Activated T-cell treated with anti-CD3 and anti-CD28 coated beads, Interleukin-2, amount 50 U/mL, for 1 hour (primary cell): ENCODE data around the gene EXOC7.

Experiments used
- DNase-seq: peaks from one replicate; pipeline ENCODE4 v3.0.0-alpha.2; 2020

The EXOC7 gene

DNA sequence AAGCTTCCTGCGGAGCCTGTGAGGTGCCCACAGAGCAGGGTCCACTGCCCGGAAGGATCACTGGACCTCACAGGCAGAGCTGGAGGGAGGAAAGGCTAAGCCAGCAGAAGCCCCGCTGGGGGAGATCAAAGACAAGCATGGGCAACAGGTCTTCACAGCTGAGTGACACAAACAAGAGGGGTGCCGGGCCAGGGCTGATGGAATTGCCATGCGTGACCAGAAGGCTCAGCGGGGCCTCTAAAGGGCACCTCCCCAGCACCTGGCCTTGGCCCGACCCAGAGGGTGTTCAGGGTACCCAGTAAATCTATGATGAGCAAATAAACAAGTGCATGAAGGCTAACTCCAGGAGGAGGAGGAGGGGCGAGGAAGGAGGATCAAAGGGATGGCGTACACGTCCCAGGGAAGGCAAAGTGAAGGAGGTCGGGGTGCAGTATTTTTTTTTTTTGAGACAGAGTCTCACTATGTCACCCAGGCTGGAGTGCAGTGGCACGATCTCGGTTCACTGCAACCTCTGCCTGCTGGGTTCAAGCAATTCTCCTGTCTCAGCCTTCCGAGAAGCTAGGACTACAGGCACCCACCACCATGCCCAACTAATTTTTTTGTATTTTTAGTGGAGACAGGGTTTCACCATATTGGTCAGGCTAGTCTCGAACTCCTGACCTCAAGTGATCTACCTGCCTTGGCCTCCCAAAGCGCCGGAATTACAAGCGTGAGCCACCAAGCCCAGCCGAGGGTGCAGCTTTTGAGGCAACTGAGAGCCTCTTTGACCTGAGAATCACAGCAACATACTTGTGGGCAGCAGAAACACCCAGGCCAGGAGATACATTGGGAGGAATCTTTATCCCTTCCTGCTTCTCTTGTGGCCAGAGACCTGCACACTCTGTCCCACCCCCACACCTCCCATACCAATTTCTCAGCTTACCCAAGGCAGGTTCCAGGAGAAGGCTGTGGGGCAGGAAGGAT is 16.1 kb upstream of the EXOC7 start:
- no peak for DNase-seq

DNA sequence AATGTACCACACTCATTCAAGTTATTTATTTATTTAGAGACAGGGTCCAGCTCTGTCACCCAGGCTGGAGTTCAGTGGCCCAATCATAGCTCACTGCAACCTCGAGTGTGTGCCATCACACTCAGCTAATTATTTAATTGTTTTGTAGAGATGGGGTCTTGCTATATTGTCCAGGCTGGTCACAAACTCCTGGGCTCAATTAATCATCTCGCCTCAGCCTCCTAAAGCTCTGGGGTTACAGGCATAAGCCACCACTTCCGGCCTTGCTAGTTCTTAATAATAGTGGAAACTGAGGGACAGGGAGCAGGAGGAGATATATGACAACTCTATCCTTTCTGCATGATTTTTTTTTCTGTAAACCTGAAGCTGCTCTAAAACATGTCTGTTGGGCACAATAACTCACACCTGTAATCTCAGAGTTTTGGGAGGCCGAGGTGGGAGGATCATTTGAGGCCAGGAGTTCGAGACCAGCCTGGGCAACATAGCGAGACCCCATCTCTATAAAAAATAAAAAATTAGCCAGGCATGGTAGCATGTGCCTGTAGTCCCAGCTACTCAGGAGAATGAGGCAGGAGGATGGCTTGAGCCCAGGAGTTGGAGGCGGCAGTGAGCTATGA is 11.7 kb upstream of the EXOC7 start:
- DNase-seq, result no peak

DNA sequence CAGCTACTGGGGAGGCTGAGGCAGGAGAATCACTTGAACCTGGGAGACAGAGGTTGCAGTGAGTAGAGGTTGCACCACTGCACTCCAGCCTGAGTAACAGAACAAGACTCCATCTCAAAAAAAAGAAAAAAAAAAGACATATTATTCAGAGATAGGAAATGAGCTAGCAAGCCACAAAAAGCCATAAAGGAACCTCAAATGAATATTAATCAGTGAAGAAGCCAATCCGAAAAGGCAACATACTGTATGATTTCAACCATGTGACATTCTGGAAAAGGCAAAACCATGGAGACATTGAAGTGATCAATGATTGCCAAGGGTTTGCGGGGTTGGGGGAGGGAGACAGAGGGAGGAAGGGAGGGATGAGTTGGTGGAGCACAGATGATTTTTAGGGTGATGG is 8.4 kb upstream of the EXOC7 start:
- DNase-seq, result no peak

DNA sequence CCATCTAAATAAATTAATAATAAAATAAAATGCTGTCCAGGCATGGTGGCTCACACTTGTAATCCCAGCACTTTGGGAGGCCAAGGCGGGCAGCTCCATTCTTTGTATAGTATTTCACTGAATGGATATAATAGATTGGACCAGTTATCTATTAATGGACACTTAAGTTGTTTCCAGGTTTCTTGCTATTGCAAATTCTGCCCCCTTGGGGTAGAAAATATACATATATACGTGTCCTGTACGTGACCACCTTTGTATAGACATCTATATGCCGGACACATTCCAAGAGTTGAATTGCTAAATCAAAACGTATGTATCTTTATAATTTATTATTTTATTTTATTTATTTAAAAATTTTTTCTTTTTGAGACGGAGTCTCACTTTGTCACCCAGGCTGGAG is 3.9 kb upstream of the EXOC7 start:
- DNase-seq, result no peak

DNA sequence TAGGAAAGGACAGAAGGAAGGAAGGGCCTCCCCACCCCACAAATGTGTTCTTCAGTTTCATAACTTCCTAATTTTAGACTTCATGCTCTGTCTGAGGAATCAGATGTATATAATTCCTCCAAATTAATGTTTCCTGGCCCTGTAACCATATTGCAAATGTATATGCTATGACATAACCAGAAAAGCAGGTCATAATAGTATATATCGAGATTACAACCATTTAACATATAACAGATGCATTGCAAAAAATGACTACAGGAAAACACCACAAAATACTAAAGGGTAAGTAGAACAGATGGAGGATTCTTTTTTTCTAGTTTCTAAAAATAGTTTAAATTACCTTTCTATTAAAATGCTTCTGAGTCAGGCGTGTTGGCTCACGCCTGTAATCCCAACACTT is 3.1 kb upstream of the EXOC7 start:
- DNase-seq, result no peak

DNA sequence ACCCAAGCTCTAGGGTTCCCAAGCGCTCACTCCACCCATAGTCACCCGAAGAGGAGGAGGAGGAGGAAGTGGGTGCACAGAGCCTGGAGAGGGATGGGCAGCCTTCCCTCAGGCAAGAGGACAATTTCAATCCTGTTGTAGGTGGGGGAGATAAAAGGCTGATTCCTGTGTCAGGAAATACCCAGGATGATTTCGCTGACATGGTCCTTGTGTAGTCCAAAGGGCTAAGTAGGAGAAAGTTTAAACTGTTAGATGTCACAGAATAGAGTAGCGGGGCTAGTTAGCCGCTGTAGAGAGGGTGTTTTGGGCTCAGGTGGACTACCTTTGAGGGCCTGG is 1.3 kb upstream of the EXOC7 start:
- no peak for DNase-seq

DNA sequence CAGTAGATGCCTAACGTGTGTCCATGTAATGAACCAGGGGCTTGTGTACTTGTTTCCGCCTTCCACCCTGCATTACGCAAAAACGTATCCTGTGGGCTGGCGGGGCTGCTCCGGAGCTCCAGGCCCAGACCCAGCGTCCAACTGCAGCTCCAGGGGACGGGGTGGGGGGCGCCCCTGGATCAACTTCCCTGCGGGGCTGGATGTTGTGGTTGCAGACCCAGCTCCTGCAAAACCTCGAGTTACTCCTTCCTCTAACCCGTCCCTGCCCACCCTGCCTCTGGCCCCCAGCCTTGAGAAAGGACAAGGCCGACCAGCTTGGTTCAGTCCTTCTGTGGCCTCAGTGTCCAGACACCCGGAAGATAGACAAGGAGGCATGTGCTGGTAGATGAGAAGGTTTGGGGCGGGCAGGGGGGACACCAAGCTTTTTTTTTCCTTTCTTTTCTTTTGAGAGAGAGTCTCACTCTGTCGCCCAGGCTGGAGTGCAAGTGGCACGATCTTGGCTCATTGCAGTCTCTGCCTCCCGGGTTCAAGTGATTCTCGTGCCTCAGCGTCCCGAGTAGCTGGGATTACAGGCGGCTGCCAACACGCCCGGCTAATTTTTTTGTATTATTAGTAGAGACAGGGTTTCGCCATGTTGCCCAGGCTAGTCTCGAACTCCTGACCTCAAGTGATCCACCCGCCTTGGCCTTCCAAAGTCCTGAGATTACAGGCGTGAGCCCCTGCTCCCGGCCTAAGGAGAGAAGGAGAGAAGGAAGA is 731 bp upstream of the EXOC7 start:
- no peak for DNase-seq

DNA sequence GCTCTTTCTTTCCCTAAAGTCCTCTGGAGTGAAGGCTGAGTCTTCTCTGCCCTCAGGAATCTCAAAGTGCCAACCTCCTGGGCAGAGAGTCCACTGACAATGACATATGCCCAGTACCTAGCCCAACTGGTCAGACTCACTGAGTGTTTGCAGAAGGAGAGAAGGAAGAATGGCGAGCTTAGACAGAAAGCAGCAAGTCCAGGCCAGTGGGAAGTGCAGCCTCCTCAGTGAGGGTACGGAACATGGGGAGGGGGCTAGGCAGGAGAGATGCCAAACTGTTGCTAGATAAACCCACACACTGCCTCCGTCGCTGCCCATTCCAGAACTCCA is 678 bp downstream of the EXOC7 start:
- no peak for DNase-seq

DNA sequence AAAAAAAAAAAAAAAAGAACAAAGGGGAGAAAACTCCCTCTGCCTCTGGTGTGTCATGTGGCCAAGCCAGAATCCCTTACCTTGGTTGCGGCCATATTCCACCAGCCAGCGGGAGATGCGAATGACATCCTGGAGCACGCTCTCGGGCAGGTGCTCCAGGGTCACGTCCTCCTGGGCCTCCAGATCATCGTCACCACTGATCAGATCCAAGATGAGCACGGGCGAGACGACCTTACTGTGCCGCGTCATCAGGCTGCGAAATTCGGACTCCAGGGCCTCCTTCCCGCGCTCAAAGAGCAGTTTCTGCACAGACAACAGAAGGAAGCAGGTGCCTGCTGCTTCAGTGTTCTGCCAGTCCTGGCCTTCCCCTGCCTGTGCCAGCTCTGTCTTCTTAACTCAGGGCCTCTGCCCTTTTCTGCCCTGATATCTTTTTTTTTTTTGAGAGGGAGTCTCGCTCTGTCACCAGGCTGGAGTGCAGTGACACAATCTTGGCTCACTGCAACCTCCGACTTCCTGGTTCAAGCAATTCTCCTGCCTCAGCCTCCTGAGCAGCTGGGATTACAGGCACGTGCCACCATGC is 5.8 kb downstream of the EXOC7 start:
- DNase-seq, result no peak

DNA sequence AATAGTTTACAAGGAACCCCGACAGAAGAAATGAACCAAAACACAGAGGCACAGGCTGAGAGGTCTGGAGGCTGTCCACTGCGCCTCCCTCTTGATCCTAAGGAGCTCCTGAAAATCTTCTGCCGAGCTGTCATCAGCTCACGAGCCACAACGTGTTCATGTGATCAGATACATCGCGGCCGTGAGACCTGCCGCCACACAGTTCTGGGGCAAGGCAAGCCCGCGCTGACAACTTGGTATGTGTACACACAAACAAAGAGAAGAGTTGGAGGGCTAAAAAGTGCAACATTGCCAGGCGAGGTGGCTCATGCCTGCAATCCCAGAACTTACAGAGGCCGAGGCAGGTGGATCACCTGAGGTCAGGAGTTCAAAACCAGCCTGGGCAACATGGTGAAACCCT is 7.6 kb downstream of the EXOC7 start:
- no peak for DNase-seq

DNA sequence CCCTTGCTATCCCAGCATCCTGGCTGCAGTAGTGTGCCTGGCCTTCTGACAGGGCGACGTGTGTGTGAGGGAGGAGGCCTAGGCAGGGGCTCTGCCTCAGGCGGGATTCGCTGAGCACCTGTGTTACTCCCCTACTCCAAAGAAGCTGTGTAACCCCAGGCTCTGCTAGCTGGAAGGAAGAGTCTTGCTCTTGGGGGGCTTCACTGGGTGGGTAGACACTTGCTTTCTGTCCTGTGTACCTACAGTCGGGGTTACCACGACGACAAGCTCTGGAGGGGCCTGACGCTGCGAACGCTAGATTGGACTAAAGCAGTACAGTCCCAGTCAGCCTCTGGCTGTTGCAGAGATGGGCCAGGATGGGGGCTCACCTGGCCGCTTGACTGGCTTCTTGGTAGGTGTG is 9.5 kb downstream of the EXOC7 start:
- DNase-seq, result no peak

DNA sequence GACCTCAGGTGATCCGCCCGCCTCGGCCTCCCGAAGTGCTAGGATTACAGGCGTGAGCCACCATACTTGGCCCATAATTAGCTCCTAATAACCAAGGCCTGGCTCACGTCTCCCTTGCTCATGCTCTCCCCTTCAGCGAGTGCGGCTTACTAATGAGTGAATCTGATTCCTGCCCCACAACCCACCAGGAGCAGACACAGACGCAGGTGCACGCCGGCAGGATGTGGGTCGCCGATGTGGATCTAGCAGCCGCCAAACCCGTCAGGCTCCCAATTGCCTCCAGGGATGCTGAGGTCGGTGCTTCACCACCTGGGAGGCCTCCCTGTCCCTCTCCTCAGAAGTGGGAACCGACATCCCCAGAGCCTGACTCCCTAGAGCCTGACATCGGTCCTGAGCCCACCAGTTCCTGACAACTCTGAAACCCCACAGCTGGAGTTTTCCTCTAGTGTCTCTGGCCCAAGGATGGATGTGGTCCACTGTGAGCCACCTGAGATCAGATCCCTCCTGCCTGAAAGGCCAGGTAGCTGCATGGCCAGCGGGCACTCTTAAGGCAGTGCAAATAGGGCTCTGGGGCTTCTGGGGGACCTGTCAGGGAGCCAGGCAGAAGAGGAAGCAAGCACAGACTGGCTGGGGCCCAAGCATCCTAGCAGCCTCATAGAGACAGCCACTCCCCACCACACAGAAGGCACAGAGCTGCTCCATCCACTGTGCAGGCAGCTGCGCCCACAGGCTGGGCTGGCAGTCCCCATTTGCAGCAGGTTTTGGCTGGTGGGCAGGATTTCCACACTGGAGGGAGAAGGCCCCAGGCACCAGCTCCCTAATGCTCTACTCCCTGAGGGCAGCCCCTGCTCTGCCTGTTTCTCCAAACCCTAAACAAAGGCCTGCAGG is 10.8 kb downstream of the EXOC7 start:
- DNase-seq, result no peak

DNA sequence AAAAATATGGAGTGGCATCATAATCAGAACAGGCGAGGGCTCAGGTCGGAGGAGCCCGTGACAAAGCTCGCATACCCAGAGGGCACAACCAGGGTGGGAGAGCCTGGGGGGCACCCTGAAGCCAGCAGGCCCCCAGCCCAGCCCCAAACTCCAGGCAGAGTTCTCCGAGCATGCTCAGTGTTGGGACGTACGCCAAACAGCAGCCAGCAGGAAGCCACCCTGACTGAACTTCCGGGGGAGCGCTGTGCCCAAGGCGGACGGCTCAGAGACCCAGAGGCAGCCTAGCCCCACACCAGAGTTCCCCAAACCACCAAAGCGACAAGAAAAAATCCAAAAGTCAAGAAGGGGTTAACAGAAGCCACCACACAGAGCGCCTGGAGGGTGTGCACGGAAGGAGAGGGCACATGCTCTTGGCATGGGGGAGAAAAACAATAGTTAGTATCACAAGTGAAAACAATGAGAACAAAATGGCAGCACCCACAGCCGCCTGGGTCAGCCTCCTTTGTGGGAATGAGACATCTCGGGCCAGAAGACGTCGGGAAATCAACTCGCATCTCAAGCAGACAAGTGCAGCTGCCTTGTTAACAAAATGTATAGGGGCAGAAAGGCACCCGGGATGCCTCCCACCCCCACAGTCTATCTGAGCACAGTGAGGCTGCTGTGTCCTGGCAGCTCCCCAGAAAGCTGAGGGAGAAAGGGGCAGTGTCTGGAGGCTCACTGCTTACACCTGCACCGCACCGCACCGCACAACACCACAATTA is 11.9 kb downstream of the EXOC7 start:
- DNase-seq, result no peak

DNA sequence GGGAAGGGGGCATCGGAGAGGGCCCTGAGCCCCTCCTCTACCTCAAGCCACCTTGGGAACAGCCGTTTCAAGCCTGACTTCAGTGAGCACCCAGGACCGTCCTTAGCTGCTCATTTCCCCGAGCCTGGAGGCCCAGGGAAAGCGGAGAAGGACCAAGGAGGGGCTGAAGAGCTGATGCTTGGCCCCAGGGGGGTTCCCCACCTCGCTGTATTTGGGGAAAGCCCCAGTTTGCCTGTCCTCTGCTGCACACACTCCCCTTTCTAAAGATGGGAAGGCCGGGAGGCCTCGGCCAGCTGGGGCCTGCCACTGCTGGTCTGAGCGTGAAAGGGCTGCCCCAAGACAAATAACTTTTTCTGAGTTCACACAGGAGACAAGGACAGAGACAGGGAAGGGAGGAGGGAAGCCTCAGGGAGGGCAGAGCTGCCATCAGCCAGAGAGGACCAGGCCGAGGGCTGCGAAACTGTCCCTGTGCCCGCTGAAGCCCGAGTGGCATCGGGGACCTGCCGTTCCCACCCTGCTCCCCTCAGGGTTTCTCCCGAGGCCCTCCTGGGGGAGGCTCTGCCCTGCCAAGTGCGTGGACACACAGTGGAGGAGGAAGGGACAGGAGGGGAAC is 13.0 kb downstream of the EXOC7 start:
- DNase-seq, result no peak

DNA sequence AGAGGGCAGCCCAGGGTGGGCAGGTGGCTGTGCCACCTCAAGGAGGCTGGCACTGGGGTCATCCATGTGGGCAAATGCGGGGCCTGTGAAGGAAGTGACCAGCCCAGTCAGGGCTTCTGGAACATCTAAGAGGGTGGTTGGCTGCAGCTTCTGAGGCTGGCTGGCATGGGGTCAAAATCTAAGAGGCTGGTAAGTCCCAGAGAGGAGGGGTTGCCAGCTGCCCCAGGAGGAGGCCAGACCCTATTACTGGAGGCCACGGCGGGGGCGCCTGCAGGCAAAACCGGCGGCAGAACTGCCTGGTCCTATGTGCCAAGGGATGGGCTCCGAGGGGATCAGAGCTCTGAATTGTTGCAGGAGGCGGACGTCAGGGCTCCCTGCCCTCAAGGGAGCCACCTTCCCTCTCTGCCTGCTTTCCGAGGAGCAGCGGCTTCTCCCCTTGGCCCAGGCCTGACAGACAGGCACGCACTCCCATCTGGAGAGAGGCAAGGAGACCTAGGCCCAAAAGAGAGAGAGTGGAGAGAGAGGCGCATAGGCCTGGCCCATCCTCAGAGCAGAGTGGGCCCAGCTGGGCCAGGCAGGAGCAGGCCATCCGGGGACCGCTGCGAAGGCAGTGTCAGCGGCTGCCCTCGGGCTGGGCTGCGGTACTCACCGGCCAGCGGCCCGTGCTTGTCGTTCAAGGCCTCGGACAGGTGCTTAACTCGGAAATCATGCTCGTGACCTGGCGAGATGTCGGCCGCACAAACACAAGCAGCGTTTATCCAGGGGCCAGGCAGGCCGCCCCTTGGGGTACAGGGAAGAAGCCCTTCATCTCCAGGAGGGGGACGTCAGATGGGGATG is 13.7 kb downstream of the EXOC7 start:
- DNase-seq, result no peak

DNA sequence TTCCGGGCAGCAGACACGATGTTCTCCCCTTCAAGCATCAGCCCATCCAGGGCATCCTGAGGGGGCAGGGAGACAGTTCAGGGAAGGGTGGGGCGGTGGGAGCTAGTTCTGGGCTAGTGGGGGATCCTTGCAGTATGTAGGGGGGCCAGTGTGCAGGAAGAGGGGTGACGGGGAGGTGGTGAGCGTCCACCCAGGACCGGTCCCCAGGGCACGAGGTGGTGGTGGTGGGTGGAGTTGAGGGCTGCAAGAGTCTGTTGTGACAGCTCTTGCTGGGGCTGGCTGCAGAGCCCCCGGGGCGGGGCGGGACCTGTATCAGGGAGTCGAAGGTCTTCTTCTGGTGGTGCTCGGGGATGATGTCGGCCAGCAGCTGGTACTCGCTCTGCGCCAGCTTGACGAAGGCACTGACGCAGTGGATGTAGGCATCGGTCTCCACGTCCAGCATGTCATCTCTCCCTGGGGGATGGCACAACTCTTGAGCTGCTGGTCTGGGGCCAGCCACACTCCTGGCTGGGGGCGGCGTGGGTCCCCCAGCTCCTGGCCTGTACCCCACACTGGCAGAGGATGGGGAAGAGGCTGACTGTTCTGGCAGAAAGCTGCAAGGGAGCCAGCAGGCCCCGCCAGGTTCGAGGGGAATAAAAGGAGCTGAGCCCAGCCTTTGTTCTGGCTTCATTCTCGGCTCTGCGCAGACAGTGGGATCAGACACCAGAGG is 14.6 kb downstream of the EXOC7 start:
- no peak for DNase-seq

DNA sequence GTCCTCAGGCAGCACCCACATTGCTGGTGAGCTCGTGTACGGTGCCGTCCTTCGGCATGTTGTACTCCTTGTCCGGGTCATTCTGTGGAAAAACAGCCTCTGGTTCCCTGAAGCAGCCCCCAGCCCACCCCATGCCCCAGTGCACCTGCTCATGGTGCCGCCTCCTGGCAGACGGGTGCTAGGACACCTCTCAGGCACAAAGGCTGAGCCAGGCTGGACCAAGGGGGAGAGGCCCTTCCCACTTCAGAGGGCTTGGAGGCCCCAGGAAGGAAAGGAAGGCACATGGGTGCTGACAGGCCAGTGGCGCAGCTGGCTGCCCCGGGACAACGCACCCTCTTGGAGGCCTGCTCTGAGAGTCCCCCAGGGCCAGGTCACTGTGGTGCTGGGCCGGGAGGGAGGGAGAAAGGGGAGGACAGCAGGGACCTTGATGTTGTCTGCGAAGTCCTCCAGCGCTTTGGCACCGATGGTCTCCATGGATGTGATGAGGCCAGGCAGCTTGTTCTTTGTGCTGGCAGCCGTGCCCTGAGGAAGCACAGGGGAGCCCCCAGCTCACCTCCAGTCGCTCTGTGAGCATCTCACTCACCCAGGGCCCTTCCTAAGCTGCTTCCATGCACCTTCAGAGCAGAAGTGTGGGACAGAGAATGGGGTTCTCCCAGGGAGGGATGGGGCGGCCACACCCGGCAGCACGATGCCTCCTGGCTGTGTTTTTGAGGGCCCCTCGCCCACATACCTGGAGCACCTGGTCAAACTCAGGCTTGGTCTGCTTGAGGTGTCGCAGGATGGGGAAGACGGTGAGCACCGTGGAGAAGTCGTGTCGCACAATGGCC is 15.3 kb downstream of the EXOC7 start:
- DNase-seq, result no peak

DNA sequence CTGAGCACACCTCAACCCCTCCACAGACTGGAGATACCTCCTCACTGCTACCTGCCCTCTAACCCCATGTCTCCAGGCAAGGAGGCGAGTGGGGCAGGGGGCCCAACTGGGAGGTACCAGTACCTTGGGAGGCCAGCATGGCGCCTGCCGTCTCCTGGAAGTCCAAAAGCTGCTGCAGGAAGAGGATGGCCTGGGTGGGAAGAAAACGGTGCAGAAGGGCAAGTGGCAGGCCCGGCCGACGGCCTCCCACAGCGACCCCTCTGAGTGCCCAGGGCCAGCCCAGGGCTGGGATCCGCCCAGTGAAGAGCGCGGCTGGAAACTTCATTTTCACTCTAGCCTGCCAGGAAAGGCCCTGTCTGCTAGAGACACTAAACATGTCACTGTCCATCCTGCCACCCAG is 16.1 kb downstream of the EXOC7 start:
- no peak for DNase-seq

DNA sequence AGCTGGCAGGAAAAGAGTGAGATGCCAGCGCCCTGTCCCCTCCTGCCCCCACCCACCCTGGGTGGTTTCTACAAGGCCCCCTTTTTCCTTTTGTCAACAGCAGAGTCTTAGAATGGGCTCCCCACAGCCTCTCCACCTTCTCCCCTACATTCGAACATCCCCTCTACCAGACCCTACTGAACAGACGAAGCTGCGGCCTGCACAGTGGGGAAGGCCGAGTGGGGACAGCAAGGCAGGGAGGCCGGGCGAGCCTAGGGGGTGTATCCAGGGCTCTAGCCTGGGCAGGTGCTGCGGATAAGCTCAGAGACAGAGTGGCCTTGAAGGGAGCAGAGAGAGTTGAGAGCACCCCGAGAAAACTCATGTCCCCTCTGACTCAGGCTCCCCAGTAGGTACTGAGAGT is 17.2 kb downstream of the EXOC7 start:
- DNase-seq, result no peak
